ENCODE measurements around the gene SCNN1G. TPM values are rescaled to one million over a fixed set of nuclear protein-coding genes. Genes with fewer than 3 reads are reported as not detected.

The SCNN1G gene
- total and polyA plus RNA-seq, 2 of the 13 experiments (the other 11 are each of a cell fraction or from before 2014, with no cell fraction given): not detected

DNA sequence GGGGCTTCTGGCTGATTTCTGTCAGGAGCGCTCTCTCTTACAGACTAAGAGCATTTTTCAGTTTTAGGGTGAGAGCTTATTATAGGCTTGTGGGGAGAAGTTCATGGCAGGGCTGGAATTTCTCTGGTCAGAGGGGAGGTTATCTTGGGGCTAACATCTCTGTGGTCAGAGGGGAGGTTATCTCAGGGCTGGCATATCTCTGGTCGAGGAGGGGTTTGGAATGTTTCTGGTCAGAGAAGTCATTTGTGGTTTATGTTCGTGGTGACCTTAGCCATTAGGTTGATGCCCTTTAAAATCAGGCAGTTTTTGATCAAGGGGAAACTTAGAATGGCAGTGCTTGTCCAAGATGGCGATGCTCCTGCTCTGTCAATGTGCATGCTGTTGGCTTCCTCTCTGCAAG lies 22.5 kb upstream of the SCNN1G start:
- H3K79me2 ChIP-seq (ENCODE audit: insufficient read depth, low read length): no peaks in the 10 kb centered on the region
- WGBS (ENCODE audit: low lambda C conversion rate): 5% methylated on average over 4 of the region's 4 CpGs
- CTCF ChIA-PET (ENCODE audit: low intra/inter-chr PET ratio, low total read pairs): no interaction called here
- FAIRE-seq (no peak), DNase-seq (ENCODE audit: low spot score) (no peak), ATAC-seq (no peak)
- H3K4me2 ChIP-seq (ENCODE audit: low read depth, low read length): no peak overlapping the region
- POLR2A ChIA-PET: interaction anchor here (1.7 kb wide), 1 partner anchor 11 kb away, joined by 5 read pairs; the partner anchor contains the start of gene USP31
- peaks cover 2 to 10% of the 10 kb centered on the region in 2 experiments; a peak in 2 of 5 replicates for H3K27me3 ChIP-seq (ENCODE audit: control insufficient read depth in 1 of 2, insufficient read depth in 2 of 2, low read length in 2 of 2)
- H3K9ac ChIP-seq (ENCODE audit: insufficient read depth, low read depth, low read length): no peak overlapping the region
- H3K36me3 ChIP-seq (replicated peaks in 1 of 2; ENCODE audit: control insufficient read depth in 1 of 2, insufficient read depth in 2 of 2, low read length in 2 of 2): no peaks in the 10 kb centered on the region
- no TSS peak for BruUV-seq (replicated peaks)
- H2AFZ ChIP-seq (ENCODE audit: low read length): no peak overlapping the region
- no peak overlapping the region for H3K4me3 ChIP-seq (replicated peaks in 1 of 3; ENCODE audit: insufficient read depth in 1 of 3, low read depth in 2 of 3, low read length in 3 of 3)
- no peaks in the 10 kb centered on the region for H4K20me1 ChIP-seq (ENCODE audit: insufficient read depth, low read length)
- in situ Hi-C loops (cut with HindIII; ENCODE audit: extremely low pct_ligation_motif_present, low pct_unique_long_range_greater_than_20kb) (no loop called here), intact Hi-C loops (cut with micrococcal nuclease; ENCODE audit: unreplicated experiment) (no loop called here)
- no peaks in the 10 kb centered on the region for H3K9me3 ChIP-seq (ENCODE audit: low read length)
- no peak overlapping the region for H3K27ac ChIP-seq (ENCODE audit: extremely low read length, insufficient read depth, low read length)
- H3K4me1 ChIP-seq (ENCODE audit: insufficient read depth, low read length): no peaks in the 10 kb centered on the region; the same call in 1 of the 2 replicates
- TF ChIP-seq ZNF776 (CRISPR knock-in tag; IDR thresholded peaks at IDR 0.05) (no peak), KMT2B (CRISPR knock-in tag; IDR thresholded peaks at IDR 0.05) (no peak), TP53 (CRISPR knock-in tag; conservative IDR thresholded peaks at IDR 0.05) (no peak), MEIS2 (CRISPR knock-in tag; IDR thresholded peaks at IDR 0.05) (no peak), KDM1A (CRISPR knock-in tag; IDR thresholded peaks at IDR 0.05) (no peak), KDM4B (CRISPR knock-in tag; IDR thresholded peaks at IDR 0.05) (no peak), ZNF142 (CRISPR knock-in tag; IDR thresholded peaks at IDR 0.05) (no peak), SNAPC4 (CRISPR knock-in tag; IDR thresholded peaks at IDR 0.05) (no peak)
- TF ChIP-seq, protein P1, sequence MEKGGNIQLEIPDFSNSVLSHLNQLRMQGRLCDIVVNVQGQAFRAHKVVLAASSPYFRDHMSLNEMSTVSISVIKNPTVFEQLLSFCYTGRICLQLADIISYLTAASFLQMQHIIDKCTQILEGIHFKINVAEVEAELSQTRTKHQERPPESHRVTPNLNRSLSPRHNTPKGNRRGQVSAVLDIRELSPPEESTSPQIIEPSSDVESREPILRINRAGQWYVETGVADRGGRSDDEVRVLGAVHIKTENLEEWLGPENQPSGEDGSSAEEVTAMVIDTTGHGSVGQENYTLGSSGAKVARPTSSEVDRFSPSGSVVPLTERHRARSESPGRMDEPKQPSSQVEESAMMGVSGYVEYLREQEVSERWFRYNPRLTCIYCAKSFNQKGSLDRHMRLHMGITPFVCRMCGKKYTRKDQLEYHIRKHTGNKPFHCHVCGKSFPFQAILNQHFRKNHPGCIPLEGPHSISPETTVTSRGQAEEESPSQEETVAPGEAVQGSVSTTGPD (CRISPR knock-in tag; IDR thresholded peaks at IDR 0.05): no peak
- TF ChIP-seq, protein P2, sequence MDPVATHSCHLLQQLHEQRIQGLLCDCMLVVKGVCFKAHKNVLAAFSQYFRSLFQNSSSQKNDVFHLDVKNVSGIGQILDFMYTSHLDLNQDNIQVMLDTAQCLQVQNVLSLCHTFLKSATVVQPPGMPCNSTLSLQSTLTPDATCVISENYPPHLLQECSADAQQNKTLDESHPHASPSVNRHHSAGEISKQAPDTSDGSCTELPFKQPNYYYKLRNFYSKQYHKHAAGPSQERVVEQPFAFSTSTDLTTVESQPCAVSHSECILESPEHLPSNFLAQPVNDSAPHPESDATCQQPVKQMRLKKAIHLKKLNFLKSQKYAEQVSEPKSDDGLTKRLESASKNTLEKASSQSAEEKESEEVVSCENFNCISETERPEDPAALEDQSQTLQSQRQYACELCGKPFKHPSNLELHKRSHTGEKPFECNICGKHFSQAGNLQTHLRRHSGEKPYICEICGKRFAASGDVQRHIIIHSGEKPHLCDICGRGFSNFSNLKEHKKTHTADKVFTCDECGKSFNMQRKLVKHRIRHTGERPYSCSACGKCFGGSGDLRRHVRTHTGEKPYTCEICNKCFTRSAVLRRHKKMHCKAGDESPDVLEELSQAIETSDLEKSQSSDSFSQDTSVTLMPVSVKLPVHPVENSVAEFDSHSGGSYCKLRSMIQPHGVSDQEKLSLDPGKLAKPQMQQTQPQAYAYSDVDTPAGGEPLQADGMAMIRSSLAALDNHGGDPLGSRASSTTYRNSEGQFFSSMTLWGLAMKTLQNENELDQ (CRISPR knock-in tag; IDR thresholded peaks at IDR 0.05; ENCODE audit: borderline replicate concordance): no peak

Data from HepG2 (cell line).